GM10266 (cell line): Measurements from ENCODE around the gene VWA3A.
A peak's percentile ranks its signal among the peaks of the same experiment; 100 is the strongest.

Experiments
- DNase-seq: peaks from one replicate; pipeline ENCODE4 v3.0.0; 2012; ENCODE audit errors: extremely low spot score
- TF ChIP-seq, protein P1 (sequence below): IDR thresholded peaks from 2 replicates; pipeline ENCODE4 v1.5.1; 2012; ENCODE audit warnings: mild to moderate bottlenecking, low read depth; ENCODE audit not compliant: control insufficient read depth, insufficient read depth; ENCODE audit errors: missing control alignments

Gene VWA3A

DNA sequence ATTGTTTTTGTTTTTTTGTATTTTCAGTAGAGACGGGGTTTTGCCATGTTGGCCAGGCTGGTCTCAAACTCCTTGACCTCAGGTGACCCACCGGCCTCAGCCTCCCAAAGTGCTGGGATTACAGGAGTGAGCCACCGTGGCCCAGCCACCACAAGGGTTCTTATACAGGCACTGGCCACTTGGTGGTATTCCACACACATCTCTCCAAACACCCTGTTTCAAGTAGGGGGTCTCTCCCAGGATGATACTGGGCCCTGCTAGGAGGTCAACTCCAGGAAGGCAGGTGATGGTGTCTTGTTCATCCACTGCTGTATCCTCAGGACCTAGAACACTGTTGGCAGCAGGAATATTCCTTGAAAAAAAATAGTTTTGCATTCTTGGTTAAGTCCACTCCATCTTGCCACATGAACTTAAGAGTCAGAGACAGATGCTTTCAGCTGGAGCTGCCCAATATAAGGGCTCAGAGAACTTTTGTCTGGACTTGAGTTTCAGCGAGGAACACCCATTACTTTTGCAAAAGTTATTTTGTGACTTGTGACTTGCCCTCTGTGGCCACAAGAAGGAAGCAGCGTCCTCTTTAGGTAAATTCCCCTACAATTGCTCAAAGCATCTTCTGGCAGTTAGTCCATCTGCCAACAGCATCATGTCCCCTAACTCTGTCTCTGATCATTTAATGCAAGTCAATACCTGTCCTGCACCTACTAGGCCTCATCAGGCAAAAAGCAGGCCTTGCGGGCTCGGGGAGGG is 106.4 kb downstream of the VWA3A start:
- DNase-seq, result no peak
- TF ChIP-seq, protein P1, sequence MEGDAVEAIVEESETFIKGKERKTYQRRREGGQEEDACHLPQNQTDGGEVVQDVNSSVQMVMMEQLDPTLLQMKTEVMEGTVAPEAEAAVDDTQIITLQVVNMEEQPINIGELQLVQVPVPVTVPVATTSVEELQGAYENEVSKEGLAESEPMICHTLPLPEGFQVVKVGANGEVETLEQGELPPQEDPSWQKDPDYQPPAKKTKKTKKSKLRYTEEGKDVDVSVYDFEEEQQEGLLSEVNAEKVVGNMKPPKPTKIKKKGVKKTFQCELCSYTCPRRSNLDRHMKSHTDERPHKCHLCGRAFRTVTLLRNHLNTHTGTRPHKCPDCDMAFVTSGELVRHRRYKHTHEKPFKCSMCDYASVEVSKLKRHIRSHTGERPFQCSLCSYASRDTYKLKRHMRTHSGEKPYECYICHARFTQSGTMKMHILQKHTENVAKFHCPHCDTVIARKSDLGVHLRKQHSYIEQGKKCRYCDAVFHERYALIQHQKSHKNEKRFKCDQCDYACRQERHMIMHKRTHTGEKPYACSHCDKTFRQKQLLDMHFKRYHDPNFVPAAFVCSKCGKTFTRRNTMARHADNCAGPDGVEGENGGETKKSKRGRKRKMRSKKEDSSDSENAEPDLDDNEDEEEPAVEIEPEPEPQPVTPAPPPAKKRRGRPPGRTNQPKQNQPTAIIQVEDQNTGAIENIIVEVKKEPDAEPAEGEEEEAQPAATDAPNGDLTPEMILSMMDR, result peak; percentile 31

DNA sequence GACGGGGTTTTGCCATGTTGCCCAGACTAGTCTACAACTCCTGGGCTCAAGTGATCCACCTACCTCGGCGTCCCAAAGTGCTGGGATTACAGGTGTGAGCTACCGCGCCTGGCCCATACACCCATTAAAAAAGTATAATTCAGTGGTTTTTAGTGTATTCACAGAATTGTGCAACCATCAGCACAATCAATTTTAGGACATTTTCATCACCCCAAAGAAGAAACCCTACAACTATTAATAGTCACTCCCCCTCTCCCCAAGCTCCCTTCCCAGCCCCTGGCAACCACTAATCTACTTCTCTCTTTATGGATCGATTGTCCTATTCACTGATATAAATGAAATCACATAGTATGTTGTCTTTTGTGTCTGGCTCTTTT is 109.9 kb downstream of the VWA3A start:
- no peak for DNase-seq
- TF ChIP-seq, protein P1, result no peak

DNA sequence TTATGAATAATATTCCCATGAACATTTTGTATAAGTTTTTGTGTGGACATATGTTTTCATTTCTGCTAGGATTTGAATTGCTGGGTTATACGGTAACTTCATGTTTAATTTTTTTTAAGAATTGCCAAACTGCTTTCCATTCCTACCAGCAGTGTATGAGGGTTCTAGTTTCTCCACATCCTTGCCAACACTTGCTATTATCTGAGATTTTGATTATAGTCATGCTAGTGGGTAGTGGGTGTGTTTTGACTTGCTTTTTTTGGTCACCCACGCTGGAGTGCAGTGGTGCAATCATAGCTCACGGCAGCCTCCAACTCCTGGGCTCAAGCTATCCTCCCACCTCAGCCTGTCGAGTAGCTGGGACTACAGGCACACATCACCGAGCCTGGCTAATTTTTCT is 110.8 kb downstream of the VWA3A start:
- DNase-seq, result no peak
- TF ChIP-seq, protein P1, result no peak

DNA sequence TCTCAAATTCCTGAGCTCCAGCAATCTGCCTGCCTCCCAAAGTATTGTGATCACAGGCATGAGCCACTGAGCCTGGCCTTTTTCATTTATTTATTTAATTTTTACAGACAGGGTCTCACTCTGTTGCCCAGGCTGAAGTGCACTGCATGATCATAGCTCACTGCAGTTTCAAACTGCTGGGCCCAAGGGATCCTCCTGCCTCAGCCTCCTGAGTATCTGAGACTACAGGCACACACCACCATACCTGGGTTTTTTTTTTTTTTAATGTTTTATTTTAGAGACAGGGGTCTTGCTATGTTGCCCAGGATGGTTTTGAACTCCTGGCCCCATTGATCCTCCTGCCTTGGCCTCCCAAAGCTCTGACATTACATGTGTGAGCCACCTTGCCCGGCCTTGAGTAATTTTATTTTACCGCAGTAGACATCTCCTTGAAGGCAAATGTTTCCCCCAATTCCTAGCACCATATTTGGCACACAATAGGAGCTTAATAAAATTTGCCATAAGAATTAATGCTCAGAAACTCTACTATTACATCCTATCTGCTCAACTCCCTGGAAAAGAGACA is 111.8 kb downstream of the VWA3A start:
- no peak for DNase-seq
- TF ChIP-seq, protein P1, result no peak

DNA sequence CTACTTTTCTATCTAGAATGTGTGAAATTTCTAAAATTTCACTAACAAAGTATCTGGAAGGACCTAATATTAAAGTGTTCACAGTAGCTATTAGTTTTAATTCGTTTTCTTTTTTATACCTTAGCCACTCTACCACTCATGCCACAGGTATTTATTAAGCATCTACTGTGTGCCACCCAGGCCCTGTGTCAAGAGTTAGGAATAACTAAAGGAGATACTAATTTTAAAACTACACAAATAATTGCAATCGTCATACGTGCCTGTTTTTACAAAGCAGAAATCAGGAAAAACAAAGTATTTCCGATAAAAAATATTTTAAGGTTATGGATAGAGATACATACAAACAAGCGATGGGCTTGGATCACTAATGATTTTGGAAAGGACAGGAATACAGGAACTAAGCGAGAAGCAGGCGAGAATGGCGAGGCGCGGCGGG is 113.3 kb downstream of the VWA3A start:
- DNase-seq, result no peak
- TF ChIP-seq, protein P1, result no peak

DNA sequence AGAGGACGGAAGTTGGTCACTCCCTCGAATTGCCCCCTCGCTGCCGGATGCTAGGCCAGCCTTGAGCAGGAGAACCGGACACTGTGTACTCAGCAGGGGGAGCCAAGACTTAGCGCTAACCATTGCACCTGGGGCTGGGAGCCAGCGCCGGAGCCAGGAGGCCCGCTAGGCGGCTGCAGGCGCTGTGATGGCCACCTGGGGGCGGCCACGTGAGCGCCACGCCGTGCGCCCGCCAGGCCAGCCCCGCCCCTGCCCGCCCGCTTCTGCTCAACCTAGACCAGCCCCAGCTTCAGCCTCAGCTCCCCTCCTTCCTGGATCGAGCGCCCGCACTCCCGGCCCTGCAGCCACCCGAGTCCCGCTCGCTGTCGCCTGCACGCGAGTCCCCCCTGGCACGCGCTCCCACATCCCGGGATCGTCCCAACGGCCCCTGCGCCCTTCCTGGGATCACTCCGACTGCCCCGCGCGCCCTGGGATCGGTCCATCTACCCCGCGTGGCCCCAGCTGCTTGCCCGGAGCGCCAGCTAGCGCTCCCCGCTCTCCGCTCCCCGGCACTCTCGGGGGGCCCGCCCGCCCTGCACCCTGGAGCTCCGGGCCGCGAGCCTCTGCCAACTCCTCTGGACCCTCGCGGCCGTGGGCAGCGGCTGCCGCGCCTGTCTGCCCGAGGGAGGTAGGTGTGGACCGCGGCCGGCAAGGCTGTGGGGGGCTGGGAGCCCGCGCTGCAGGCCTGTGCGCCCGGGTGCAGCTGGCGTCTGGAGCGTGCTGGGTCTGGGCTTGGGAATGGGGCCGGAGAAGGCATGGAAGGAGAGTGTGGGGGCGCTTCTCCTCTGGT is 113.9 kb downstream of the VWA3A start, which contains the start of gene EEF2K:
Gene EEF2K (plus strand): TSS at position 266 of the 829 bp plus-strand sequence. CDS start 19,452 bp downstream, outside the sequence.
- DNase-seq, result peak; percentile 93
- TF ChIP-seq, protein P1, result peak; percentile 82
